ENCODE measurements around the gene TMEM98.
"Not testable (repeated sequence)": the region's sequence is repeated elsewhere in the genome, so short reads cannot be mapped to it uniquely, and the experiment has no call there.

TMEM98 gene

GRCh38 chr17:32985050-32985756 is 57.2 kb downstream of the TMEM98 start:
- DNase-seq (ENCODE audit: low read depth), result no peak

- not testable (repeated sequence) for DNase-seq (ENCODE audit: low read depth)
These were observed 59.5 kb downstream of the TMEM98 start for GRCh38 chr17:32987453-32987805.

- not testable (repeated sequence) for DNase-seq (ENCODE audit: low read depth)
These were observed 59.9 kb downstream of the TMEM98 start for GRCh38 chr17:32987868-32988267.

- no peak for DNase-seq (ENCODE audit: low read depth)
These were observed 60.6 kb downstream of the TMEM98 start for GRCh38 chr17:32988481-32989101.

- DNase-seq (ENCODE audit: low read depth), result no peak
These were observed 64.5 kb downstream of the TMEM98 start for GRCh38 chr17:32992321-32993033.

GRCh38 chr17:32993977-32994376 is 66.0 kb downstream of the TMEM98 start:
- DNase-seq (ENCODE audit: low read depth), result no peak

Data from stimulated activated CD8-positive, alpha-beta memory T cell treated with anti-CD3 and anti-CD28 coated beads, Interleukin-4, amount 100 ng/mL, for 24 hours (primary cell).